Right renal cortex interstitium (tissue), 3 donors: ENCODE results near the gene CNTNAP5. TPM values are rescaled to one million over a fixed set of nuclear protein-coding genes. Genes with fewer than 3 reads are reported as not detected.

Experiments
- DNase-seq, 3 donors: peaks; one replicate each; pipeline ENCODE4 v3.0.0-alpha.2; 2013; ENCODE audit warnings: low read depth in 3 of 3, low spot score in 2 of 3
- polyA plus RNA-seq, 3 donors: library from polyadenylated mRNA; unstranded; fragments of 120-200 nt; gene quantifications; one replicate each; pipeline ENCODE4 v1.2.1, GENCODE V29; 2013; ENCODE audit not compliant: insufficient read length in 3 of 3

CNTNAP5 gene
- polyA plus RNA-seq, 3 donors = not detected

DNA sequence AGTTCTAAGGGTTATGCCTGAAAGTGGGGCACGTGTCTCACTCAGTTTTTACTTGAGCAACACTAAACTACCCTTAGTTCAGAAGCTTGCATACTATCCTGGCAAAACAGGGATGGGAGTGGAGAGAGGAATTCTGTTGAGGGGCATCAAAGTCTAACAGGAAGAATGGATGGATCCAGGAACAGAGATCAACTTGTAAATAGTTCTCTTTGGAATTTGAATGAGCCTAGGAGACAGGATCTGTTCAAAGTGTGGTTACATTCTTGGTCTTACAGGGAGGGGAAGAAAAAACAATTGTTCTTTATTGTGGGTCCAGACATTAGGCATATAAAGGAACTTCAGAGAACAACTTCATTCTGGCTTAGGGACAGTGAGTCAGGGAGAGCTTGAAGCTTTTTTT lies 560.2 kb downstream of the CNTNAP5 start:
- DNase-seq = no peak

DNA sequence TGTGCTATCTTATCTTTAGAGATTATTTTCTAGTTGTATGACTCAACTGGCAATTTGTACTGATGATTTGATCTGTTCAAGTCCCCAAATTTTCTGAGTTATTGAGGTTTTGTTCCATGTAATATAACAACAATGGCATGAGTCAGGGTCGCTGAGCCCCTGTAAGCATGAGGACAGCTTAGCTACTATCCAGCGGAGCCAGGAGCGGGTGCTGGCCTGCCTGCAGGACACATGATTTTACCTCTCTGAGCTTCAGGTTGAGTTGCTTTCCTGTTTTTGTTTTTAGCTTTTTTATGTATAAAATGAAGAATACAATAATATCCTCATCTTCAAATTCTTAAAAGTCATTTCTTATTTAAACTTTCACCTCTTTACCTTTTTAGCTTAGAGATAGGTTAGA lies 561.1 kb downstream of the CNTNAP5 start:
- DNase-seq = no peak

DNA sequence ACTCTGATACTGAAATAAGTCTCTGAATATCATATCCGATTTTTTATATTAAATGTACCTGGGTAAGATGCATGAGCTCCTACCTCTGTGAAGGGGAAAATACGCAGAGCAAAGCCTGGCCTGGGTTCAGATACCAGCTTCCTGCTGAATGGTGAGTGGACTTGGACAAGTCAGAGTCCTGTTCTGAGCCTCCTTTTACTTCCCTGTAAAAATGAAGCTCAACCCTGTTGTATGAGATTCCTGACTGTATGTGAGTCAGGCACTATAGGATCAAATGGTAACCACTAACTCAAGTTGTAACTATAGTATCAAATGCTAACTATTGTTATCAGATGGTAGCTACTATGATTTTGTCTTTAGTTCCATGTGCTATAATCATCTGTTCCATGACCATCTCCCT lies 561.7 kb downstream of the CNTNAP5 start:
- no peak for DNase-seq

DNA sequence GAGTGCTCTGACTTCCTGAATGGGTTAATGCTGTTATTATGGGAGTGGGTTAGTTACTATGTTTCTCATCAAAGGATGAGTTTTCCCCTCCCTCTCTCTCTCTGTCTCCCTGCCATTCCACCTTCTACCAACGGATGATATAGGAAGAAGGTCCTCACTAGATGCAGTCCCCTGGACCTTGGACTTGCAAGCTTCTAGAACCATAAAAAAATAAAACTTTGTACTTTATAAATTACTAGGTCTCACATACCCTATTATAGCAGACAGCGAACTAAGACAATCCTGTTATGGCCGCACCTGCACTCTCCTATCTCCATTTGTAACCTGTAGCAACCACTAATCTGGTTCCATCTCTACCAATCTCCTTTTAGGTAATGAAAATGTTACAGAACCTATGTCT lies 564.9 kb downstream of the CNTNAP5 start:
- no peak for DNase-seq

DNA sequence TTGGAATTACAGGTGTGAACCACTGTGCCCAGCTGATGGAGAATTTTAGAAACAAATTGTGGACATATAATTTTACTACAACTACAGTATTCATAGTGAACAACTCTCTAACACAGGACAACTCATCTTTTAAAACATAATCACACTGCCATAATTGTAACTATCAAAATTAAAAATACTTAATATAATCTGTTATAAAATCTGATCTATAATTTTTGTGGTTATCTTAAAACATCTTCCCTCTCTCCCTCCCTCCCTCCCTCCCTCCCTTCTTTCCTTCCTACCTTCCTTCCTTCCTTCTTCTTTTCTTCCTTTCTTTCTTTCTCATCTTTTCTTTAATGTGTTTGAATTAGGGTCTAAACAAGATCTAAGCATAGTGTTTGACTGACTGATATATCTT lies 577.7 kb downstream of the CNTNAP5 start:
- no peak for DNase-seq

DNA sequence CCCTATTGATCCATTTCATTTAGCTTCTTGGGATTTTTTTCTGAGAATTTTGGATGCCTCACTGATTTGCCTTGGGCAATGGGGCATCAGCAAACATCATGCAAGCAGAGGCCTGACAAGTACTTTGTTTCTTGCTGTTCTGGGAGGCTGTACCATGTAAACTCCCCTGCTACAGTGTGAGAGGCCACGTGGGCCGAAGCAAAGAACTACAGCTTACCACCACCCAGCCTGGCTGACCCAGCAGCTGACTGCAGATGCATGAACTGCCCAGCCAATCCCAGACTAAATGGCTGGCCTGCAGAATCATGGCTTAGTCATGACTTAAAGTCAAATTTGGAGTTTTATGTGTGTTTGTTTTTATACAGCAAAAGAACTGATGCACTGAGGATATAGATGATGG lies 579.9 kb downstream of the CNTNAP5 start:
- DNase-seq = no peak

DNA sequence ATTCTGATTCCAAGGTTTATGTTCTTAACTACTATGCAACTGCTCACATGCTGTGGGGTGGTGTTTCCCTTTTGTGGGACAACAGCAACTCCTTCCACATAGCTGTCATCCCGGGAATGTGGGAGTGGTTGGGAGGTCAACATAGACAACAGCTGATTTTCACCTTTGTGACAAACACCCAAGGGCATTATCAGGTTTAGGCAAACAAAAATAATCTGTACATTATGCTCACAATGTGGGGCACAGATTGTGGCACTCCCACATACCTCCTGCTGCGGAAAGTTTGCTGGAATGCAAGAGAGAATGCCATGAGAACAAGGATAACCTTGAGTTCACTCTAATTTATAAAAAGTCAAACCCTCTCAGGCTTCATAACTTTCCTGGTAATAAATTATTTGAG lies 582.6 kb downstream of the CNTNAP5 start:
- no peak for DNase-seq

DNA sequence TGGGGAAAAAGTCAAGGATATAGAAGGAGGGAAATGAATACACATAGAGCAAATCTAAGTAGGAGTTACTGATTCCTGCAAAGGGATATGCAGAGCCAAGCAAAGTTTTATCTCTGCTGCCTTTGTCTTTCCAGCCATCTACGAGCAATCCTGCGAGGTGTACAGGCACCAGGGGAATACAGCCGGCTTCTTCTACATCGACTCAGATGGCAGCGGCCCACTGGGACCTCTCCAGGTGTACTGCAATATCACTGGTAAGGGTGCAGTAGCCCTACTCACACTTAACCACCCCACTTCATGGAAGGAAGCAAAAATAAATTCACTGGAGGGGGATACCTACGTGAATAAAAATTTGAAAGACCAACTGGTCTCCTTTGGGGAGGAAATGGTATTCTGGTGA lies 584.6 kb downstream of the CNTNAP5 start:
- no peak for DNase-seq

DNA sequence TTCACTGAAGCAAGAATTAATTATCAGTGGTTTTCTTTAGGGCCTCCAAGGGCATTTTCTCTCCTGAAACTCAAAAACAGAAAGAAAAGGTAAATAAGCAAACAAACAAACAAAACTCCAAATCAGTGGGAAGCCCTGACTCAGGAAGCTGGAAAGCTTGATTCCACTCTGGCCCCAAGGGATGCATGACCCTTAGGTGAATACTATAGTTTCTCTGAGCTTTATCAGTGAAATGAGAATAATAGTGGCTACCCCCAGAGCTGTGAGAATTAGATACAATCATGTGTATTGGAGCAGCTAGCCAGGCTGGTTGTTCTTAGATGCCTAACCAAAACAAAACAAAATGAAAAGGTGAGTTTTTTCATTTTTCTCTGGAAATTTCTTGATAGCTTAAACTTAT lies 585.1 kb downstream of the CNTNAP5 start:
- no peak for DNase-seq

DNA sequence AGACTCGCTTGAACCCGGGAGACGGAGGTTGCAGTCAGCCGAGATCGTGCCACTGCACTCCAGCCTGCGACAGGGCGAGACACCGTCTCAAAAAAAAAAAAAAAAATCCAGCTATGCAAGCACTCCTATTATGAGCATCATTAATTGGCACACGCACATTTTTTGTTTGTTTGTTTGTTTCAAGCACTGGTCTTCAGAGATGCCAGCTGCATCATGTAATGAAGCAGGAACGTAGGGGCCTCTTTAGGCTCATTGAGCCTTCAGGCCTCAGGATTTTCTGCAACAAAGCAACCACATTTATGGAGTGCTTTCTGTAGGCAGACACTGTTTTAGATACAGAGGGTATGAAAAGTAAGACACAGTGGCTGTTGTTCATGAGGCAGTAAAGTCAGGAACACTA lies 585.8 kb downstream of the CNTNAP5 start:
- no peak for DNase-seq

DNA sequence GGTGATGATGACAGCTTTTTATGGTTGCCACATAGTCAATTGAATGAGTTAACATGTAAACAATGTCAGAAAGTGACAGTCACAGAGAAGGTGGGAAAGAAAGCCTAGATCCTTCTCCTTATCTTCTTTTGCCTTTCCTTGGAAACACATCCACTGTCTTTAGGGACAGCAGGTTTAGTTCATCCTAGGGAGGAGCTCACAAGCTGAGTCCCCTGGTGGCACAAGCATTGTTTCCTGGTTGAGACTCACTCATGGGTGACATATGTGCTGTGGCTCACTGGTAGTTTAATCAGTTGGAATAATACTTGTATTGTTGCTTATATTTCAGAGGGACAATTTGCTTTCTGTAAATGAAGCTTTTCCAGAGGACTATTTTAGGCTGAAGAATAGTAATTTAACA lies 598.5 kb downstream of the CNTNAP5 start:
- no peak for DNase-seq

DNA sequence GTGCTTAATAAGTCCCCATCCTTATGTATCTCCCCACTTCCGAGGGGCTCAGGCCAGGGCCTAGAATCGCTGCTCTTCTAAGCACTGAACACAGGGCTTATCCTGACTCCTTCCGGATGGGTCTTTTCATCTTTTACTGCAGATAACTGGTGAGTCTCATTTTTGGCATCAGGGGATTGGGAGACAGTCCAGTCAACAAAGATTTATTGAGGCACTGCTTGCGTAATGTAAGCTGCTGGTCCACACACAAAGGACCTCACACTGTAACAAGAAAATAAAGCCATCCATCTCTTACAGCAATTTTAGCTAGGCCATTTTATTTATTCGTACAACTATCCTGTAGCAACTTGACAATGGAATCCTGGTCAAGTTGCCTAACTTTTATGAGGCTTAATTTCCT lies 600.5 kb downstream of the CNTNAP5 start:
- no peak for DNase-seq

DNA sequence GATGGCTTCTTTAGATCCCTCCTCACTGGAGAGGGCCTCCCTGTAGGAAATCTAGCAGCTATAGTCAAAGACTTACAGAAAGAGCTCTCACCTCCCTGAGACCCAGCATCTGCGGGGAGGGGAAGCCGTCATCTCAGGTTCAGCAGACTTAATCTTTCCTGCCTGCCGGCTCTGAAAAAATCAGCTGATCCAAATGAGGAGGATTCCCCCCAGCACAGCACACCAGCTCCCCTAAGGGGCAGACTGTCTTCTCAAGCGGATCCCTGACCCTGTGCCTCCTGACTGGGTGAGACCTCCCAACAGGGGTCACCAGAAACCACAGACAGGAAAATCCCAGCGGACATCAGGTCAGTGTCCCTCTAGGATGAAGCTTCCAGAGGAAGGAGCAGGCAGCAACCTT lies 601.9 kb downstream of the CNTNAP5 start:
- no peak for DNase-seq

DNA sequence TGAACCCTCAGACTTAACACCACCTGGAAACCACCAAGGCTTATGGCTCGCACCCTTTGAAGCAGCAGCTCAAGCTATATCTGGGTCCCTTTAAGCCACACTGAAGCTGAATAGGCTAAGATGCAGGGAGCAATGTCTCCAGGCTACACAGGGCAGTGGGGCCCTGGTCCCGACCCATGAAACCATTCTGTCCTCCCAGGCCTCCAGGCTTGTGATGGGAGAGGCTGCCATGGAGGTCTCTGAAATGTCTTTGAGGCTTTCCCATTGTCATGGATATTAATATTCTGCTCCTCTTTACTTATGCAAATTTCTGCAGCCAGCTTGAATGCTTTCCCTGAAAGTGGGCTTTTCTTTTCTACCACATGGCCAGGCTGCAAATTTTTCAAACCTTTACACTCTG lies 608.7 kb downstream of the CNTNAP5 start:
- DNase-seq = no peak

DNA sequence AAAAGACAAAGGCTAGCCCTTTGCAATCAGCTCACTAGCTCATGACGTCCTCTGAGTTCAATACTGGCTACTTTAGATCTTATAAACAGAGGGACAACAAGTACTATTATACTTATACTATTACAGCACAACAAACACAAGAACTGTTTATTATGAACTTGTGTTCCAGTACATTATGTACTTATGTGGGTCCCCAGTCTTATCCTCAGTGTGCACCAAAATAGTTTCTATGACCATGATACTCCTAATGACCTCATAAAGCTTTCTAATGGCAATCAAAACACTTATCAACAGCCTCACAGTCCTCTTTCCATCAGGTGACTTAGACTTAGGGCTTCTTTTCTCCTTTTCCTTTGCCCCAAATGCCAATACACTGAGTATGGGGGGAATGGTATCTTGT lies 614.4 kb downstream of the CNTNAP5 start:
- no peak for DNase-seq

DNA sequence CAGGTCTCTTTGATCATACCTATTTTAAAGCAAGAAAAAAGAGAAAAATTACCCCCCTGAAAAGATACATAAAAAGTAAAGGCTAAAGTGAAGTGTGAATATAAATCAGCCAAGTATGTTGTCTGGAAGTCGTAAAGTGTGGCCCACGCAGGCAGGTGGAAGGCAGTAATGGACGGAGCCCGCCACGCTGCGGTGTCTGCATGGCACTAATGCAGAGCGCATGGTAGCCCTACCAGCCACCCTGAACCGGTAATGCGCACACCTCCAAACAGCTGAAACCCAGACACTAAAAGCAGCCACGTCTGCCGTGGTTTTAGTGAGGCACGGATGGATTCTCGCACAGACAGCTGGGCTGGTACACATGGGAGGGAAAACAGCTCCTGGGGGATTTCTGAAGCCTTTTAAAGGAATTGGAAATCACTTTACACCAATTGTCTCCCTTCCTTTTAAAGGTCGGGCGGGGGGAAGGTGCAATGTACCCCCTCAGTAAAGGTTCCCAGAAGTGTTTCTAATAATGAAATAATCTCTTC lies 615.2 kb downstream of the CNTNAP5 start:
- no peak for DNase-seq

DNA sequence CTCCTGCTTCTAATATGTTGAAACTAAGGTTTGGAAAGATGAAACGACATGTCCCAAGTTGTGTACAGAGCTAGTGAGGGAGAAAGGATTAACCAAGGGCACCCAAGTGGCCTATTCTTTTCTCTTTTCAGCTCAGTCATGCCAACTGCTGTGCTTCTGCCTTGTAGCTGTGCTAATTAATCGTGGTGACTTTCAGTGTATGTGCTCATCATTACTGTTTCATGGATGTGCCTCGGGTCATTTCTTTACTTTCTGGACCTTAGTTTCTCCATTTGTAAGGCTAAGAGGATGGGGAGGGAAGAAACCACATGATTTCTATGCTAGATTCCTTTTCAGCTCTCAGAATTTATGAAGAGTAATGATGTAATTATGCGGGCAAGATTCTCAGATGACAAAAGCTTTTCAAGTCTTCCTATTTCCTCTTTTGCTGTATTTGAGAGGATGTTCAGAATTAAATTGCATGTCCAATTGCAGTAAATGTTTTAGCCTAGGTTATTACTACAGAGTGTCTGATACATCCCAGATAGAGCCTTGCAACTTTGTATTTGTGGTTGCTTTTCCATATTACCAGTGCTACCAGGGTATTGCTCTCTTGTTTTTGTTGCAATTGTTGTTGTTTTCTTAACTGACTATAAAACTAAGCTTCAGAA lies 621.2 kb downstream of the CNTNAP5 start:
- DNase-seq = no peak

DNA sequence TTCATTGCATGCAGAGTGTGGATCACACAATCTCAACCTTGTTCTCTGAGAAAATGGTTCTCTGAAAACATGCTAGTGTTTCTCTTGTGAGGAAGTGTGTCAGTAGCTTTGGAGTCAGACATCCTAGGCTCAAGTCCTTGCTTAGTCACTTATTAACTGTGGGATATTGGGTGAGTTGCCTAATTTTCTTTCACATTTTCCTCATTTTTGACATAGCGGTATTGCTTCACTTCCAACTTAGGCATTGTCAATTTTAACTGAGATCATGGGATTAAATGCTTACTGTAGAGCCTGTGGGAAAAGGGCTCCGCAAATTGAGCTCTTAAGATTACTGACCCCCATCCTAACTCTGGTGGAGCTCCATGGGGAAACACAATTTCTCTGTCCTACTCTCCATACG lies 622.2 kb downstream of the CNTNAP5 start:
- no peak for DNase-seq

DNA sequence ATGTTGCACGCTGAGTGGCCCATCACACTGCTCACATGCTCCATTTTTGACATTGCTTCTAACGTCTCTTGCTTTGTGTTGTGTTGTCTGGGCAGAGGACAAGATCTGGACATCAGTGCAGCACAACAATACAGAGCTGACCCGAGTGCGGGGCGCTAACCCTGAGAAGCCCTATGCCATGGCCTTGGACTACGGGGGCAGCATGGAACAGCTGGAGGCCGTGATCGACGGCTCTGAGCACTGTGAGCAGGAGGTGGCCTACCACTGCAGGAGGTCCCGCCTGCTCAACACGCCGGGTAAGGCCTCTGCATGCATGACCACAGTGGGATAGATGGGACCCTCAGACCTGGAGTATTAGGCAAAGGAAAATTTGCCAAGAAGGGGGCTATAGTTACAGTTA lies 622.6 kb downstream of the CNTNAP5 start:
- DNase-seq = no peak

DNA sequence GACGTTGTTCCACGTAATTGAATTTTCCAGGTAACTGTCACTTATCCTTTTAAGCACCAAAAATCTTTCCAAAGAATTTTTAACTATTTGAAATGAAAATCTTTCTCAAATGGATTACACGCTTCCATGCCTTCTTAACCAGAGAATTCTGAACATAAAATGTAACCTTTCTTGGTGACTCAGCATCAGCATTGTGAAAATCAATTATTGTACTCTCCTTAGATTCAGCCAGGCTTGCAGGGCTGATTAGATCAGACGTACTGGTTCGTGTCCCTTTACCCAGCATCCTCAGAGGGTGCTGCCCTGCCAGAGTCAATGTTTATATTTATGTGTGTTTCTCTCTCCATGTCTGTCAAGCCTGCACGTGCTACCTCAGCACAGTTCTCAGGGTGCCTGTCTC lies 623.9 kb downstream of the CNTNAP5 start:
- no peak for DNase-seq

DNA sequence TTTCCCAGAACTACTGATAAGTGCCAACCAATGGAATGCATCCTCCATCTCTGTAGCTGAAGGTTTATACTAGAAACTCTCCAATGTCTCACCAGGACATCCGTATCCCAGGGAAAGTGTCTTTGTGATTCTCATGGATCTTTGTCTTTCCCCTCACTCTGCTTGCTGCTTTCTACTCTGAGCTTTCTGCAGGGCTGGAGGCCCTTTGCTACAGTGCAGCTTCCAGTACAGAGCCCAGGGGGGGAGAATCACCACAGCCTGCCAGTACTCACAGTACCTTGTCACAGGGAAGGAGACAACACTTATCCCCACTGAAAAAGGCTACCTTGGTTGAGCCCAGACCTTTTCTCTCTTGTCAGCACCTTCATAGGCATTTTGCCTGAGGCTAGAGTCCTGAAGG lies 627.0 kb downstream of the CNTNAP5 start:
- no peak for DNase-seq

DNA sequence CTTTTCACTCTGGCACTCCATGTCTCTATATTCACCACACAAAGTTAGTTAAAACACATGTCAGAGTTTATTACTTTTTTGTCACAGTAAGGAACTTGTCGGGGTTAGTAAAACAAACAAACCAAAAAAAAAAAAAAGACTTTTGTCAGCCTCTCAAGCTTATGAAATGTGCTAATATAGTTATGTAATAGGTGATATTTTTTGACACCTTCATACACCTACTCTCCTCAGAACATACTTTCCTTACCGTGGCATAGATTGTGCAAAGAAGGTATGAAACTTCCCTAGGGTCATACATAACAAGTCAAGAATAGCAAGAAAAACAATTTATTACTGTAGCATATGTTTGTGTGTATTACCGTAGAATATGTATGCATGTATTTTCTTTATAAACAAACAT lies 633.3 kb downstream of the CNTNAP5 start:
- DNase-seq = no peak

DNA sequence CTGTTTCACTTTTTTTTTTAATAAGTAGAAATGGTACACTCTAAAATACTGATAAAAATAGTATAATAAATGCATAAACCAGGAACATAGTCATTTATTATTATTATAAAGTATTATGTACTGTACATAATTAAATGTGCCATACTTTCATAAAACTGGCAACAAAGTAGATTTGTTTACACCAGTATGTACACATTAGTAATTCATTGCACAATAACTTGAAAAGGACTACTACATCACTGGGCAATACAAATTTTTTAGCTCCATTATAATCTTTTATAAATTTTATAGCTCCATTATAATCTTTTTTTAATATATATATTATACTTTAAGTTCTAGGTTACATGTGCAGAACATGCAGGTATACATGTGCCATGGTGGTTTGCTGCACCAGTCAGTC lies 636.5 kb downstream of the CNTNAP5 start:
- no peak for DNase-seq
